Activated naive CD8-positive, alpha-beta T cell treated with anti-CD3 and anti-CD28 coated beads for 36 hours (primary cell): Measurements from ENCODE around the gene ARL6IP4. TPM values are rescaled to one million over a fixed set of nuclear protein-coding genes. Genes with fewer than 3 reads are reported as not detected.

Source experiments
- DNase-seq: peaks from one replicate; pipeline ENCODE4 v3.0.0; 2021
- H3K27ac Mint-ChIP-seq: one replicate; pipeline ENCODE4 v1.8.0; 2022; ENCODE audit warnings: mild to moderate bottlenecking, moderate library complexity, mixed read lengths
- H3K27me3 Mint-ChIP-seq: one replicate; pipeline ENCODE4 v1.8.0; 2022; ENCODE audit warnings: mild to moderate bottlenecking, mixed read lengths
- H3K36me3 Mint-ChIP-seq: one replicate; pipeline ENCODE4 v1.8.0; 2021; ENCODE audit warnings: mild to moderate bottlenecking, mixed read lengths
- H3K4me1 Mint-ChIP-seq: one replicate; pipeline ENCODE4 v1.8.0; 2021; ENCODE audit warnings: mixed read lengths
- H3K4me3 Mint-ChIP-seq: one replicate; pipeline ENCODE4 v1.8.0; 2022; ENCODE audit warnings: mild to moderate bottlenecking, moderate library complexity, mixed read lengths
- H3K9me3 Mint-ChIP-seq: one replicate; pipeline ENCODE4 v1.8.0; 2022; ENCODE audit warnings: mixed read lengths
- total RNA-seq, 2 experiments: library from RNA; stranded (reverse); gene quantifications; one replicate each; pipeline ENCODE4 v1.2.3, GENCODE V29; 2021

The ARL6IP4 gene
- total RNA-seq, 2 experiments from 2014 or later: 165 to 168 TPM

GRCh38 chr12:122949816-122950675 is 30.4 kb upstream of the ARL6IP4 start:
- H3K9me3 Mint-ChIP-seq: no peaks in the 10 kb centered on the region

GRCh38 chr12:122951406-122951805 is 29.1 kb upstream of the ARL6IP4 start:
- no peak overlapping the region for H3K27ac Mint-ChIP-seq
- H3K9me3 Mint-ChIP-seq: no peaks in the 10 kb centered on the region
- no peaks in the 10 kb centered on the region for H3K36me3 Mint-ChIP-seq
- DNase-seq: no peak
- H3K4me1 Mint-ChIP-seq: peaks cover 16% of the 10 kb centered on the region
- no peaks in the 10 kb centered on the region for H3K27me3 Mint-ChIP-seq
- H3K4me3 Mint-ChIP-seq: no peak overlapping the region

More at GRCh38 chr12:122949816-122950675, 30.4 kb upstream of the ARL6IP4 start:
- Mint-ChIP-seq H3K36me3 (no peaks in the 10 kb centered on the region), H3K27ac (no peak overlapping the region), H3K4me1 (peaks cover 20% of the 10 kb centered on the region), H3K4me3 (no peak overlapping the region), H3K27me3 (no peaks in the 10 kb centered on the region)
- no peak for DNase-seq

GRCh38 chr12:122951979-122952892 is 28.2 kb upstream of the ARL6IP4 start:
- no peaks in the 10 kb centered on the region for H3K27me3 Mint-ChIP-seq
- no peak overlapping the region for H3K4me3 Mint-ChIP-seq
- H3K9me3 Mint-ChIP-seq: no peaks in the 10 kb centered on the region
- H3K4me1 Mint-ChIP-seq: peaks cover 8% of the 10 kb centered on the region
- peak; percentile 69 for DNase-seq
- H3K27ac Mint-ChIP-seq: no peak overlapping the region
- H3K36me3 Mint-ChIP-seq: no peaks in the 10 kb centered on the region

- Mint-ChIP-seq H3K4me1 (peaks cover 2% of the 10 kb centered on the region), H3K9me3 (no peaks in the 10 kb centered on the region), H3K27me3 (no peaks in the 10 kb centered on the region), H3K27ac (no peak overlapping the region), H3K4me3 (no peak overlapping the region), H3K36me3 (no peaks in the 10 kb centered on the region)
- DNase-seq: no peak
These were observed 25.3 kb upstream of the ARL6IP4 start for GRCh38 chr12:122955156-122955555.

- Mint-ChIP-seq H3K4me1 (peaks cover 2% of the 10 kb centered on the region), H3K9me3 (no peaks in the 10 kb centered on the region), H3K4me3 (no peak overlapping the region), H3K27ac (no peak overlapping the region), H3K27me3 (no peaks in the 10 kb centered on the region), H3K36me3 (no peaks in the 10 kb centered on the region)
- no peak for DNase-seq
These were observed 24.4 kb upstream of the ARL6IP4 start for GRCh38 chr12:122956035-122956434.

- H3K36me3 Mint-ChIP-seq: no peaks in the 10 kb centered on the region
- H3K4me1 Mint-ChIP-seq: no peaks in the 10 kb centered on the region
- H3K27ac Mint-ChIP-seq: no peak overlapping the region
- H3K9me3 Mint-ChIP-seq: no peaks in the 10 kb centered on the region
- no peaks in the 10 kb centered on the region for H3K27me3 Mint-ChIP-seq
- no peak for DNase-seq
- H3K4me3 Mint-ChIP-seq: no peak overlapping the region
These were observed 22.1 kb upstream of the ARL6IP4 start for GRCh38 chr12:122958198-122958888.

- Mint-ChIP-seq H3K36me3 (no peaks in the 10 kb centered on the region), H3K27me3 (no peaks in the 10 kb centered on the region), H3K4me3 (no peak overlapping the region)
These were observed 20.8 kb upstream of the ARL6IP4 start for GRCh38 chr12:122959566-122960192.

GRCh38 chr12:122960193-122960569 is 20.3 kb upstream of the ARL6IP4 start:
- Mint-ChIP-seq H3K4me1 (no peaks in the 10 kb centered on the region), H3K9me3 (no peaks in the 10 kb centered on the region), H3K4me3 (no peak overlapping the region), H3K27ac (no peak overlapping the region), H3K36me3 (no peaks in the 10 kb centered on the region), H3K27me3 (no peaks in the 10 kb centered on the region)
- no peak for DNase-seq

More at GRCh38 chr12:122959566-122960192, 20.8 kb upstream of the ARL6IP4 start:
- no peak for DNase-seq
- H3K9me3 Mint-ChIP-seq: no peaks in the 10 kb centered on the region
- H3K27ac Mint-ChIP-seq: no peak overlapping the region
- H3K4me1 Mint-ChIP-seq: no peaks in the 10 kb centered on the region

- DNase-seq: no peak
- Mint-ChIP-seq H3K27ac (no peak overlapping the region), H3K9me3 (no peaks in the 10 kb centered on the region), H3K36me3 (no peaks in the 10 kb centered on the region), H3K27me3 (no peaks in the 10 kb centered on the region), H3K4me1 (peaks cover 3% of the 10 kb centered on the region), H3K4me3 (no peak overlapping the region)
These were observed 18.8 kb upstream of the ARL6IP4 start for GRCh38 chr12:122961531-122962329.

GRCh38 chr12:122963941-122964265 is 16.6 kb upstream of the ARL6IP4 start:
- Mint-ChIP-seq H3K9me3 (no peaks in the 10 kb centered on the region), H3K4me1 (peaks cover 3% of the 10 kb centered on the region), H3K4me3 (no peak overlapping the region), H3K27me3 (no peaks in the 10 kb centered on the region), H3K27ac (no peak overlapping the region), H3K36me3 (no peaks in the 10 kb centered on the region)
- DNase-seq: no peak

GRCh38 chr12:122964439-122965257 is 15.8 kb upstream of the ARL6IP4 start:
- no peak overlapping the region for H3K27ac Mint-ChIP-seq
- DNase-seq: no peak
- H3K4me1 Mint-ChIP-seq: peaks cover 3% of the 10 kb centered on the region
- H3K9me3 Mint-ChIP-seq: no peaks in the 10 kb centered on the region
- no peaks in the 10 kb centered on the region for H3K36me3 Mint-ChIP-seq
- no peaks in the 10 kb centered on the region for H3K27me3 Mint-ChIP-seq
- H3K4me3 Mint-ChIP-seq: peak overlapping the region; percentile 56

- Mint-ChIP-seq H3K4me1 (peaks cover 3% of the 10 kb centered on the region), H3K9me3 (no peaks in the 10 kb centered on the region), H3K4me3 (peak overlapping the region; percentile 65), H3K27me3 (no peaks in the 10 kb centered on the region), H3K36me3 (no peaks in the 10 kb centered on the region), H3K27ac (no peak overlapping the region)
- DNase-seq: no peak
These were observed 15.1 kb upstream of the ARL6IP4 start for GRCh38 chr12:122965321-122965751.
